Measurements from ENCODE around the gene VPS26C.

VPS26C gene

DNA sequence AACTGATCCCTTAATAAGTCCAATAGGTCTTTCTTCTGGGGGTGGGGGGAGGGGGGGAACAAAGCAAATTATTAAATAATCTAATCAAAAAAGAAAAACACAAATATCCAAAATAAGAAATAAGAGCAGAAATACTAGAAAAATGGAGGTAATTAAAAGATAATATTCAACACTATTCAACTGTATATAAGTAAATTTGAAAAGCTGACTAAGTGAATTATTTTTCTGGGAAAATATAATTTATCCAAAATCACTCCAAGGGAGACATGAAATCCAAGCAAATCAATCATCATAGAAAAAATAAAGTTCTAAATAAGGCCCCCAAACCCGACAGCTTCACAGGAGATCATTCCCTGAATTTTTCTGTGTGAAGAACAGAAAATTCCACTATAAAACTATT is 18.8 kb downstream of the VPS26C start:
- no peaks in the 10 kb centered on the region for H3K27me3 ChIP-seq (ENCODE audit: control insufficient read depth, insufficient read depth, low read length, poor library complexity, severe bottlenecking)
- no peak overlapping the region for H3K27ac ChIP-seq (ENCODE audit: insufficient read depth, low read depth, low read length, poor library complexity, severe bottlenecking)
- peaks cover 7% of the 10 kb centered on the region for H3K4me1 ChIP-seq (ENCODE audit: control insufficient read depth, insufficient read depth, low read length)
- WGBS, 2 experiments, result 89 to 90% methylated on average over 1 of the region's 1 CpG
- H3K4me3 ChIP-seq (ENCODE audit: insufficient read depth, low read depth, low read length), result no peak overlapping the region
- no peaks in the 10 kb centered on the region for H3K36me3 ChIP-seq (ENCODE audit: control insufficient read depth, insufficient read depth, low read length)
- H3K9me3 ChIP-seq (ENCODE audit: control insufficient read depth, low read length), result no peaks in the 10 kb centered on the region

DNA sequence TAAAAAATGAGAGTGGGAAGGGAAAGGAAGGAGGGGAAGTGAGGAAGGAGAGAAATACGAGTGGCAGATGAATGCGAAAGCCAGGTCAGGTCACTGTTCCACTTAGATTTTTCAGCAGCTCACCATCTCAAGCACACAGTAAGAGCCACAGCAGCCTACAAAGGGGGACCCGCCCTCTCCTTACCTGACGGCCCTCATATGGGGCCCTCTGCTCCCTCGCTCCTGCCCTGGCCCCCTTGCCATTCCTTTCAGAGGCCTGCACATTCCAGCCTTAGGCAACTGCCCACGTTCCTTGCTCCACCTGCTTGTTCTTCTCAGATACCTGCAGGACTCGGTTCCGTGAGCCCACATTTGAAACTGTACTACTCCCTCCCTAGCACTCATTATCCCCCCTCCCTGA is 22.0 kb downstream of the VPS26C start:
- Histone ChIP-seq H3K27ac (ENCODE audit: insufficient read depth, low read depth, low read length, poor library complexity, severe bottlenecking) (no peak overlapping the region), H3K4me3 (ENCODE audit: insufficient read depth, low read depth, low read length) (no peak overlapping the region), H3K9me3 (ENCODE audit: control insufficient read depth, low read length) (no peaks in the 10 kb centered on the region), H3K4me1 (ENCODE audit: control insufficient read depth, insufficient read depth, low read length) (peaks cover 7% of the 10 kb centered on the region), H3K27me3 (ENCODE audit: control insufficient read depth, insufficient read depth, low read length, poor library complexity, severe bottlenecking) (no peaks in the 10 kb centered on the region), H3K36me3 (ENCODE audit: control insufficient read depth, insufficient read depth, low read length) (no peaks in the 10 kb centered on the region)
- 68 to 71% methylated on average over 8 of the region's 8 CpGs for WGBS, 2 experiments

DNA sequence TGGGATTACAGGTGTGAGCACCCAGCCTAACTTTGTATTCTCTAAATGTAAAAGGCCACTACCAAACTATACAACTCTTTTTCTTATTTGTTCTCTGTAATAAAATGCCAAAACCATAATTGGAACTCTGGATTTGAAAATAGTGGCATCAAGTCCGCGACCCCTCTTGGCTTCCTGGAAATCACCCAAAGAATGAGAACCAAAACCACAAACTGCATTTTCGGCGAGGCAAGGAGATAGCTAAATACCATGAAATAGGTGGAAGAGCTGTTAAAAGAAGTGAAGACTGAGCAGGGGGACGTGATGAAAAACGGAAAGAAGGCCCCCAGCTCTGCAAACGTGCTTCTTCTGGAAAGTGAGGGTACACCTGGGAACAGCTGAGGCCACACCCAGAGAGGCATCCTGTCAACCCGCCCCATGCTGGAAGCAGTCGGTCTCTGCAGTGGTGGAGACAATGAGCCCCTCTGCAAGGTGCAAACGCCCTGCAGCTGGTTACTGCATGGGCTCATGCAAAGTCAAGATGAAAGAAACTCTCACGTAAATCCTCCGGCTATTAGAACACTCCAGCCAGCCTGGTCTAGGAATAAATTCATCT is 22.5 kb downstream of the VPS26C start:
- Histone ChIP-seq H3K4me1 (ENCODE audit: control insufficient read depth, insufficient read depth, low read length) (peaks cover 7% of the 10 kb centered on the region), H3K27ac (ENCODE audit: insufficient read depth, low read depth, low read length, poor library complexity, severe bottlenecking) (no peak overlapping the region), H3K4me3 (ENCODE audit: insufficient read depth, low read depth, low read length) (no peak overlapping the region), H3K36me3 (ENCODE audit: control insufficient read depth, insufficient read depth, low read length) (no peaks in the 10 kb centered on the region), H3K27me3 (ENCODE audit: control insufficient read depth, insufficient read depth, low read length, poor library complexity, severe bottlenecking) (no peaks in the 10 kb centered on the region), H3K9me3 (ENCODE audit: control insufficient read depth, low read length) (no peaks in the 10 kb centered on the region)
- WGBS, 2 experiments, result 71 to 76% methylated on average over 12 of the region's 12 CpGs

- H3K27ac ChIP-seq (ENCODE audit: insufficient read depth, low read depth, low read length, poor library complexity, severe bottlenecking), result no peak overlapping the region
- peaks cover 7% of the 10 kb centered on the region for H3K4me1 ChIP-seq (ENCODE audit: control insufficient read depth, insufficient read depth, low read length)
- WGBS, 2 experiments, result 93 to 97% methylated on average over 6 of the region's 6 CpGs
- H3K36me3 ChIP-seq (ENCODE audit: control insufficient read depth, insufficient read depth, low read length), result peaks cover under 1% of the 10 kb centered on the region
- no peak overlapping the region for H3K4me3 ChIP-seq (ENCODE audit: insufficient read depth, low read depth, low read length)
- H3K27me3 ChIP-seq (ENCODE audit: control insufficient read depth, insufficient read depth, low read length, poor library complexity, severe bottlenecking), result no peaks in the 10 kb centered on the region
- H3K9me3 ChIP-seq (ENCODE audit: control insufficient read depth, low read length), result no peaks in the 10 kb centered on the region
These were observed 23.2 kb downstream of the VPS26C start for GRCh38 chr21:37243961-37244360.

GRCh38 chr21:37241426-37241825 is 25.7 kb downstream of the VPS26C start:
- H3K27me3 ChIP-seq (ENCODE audit: control insufficient read depth, insufficient read depth, low read length, poor library complexity, severe bottlenecking), result no peaks in the 10 kb centered on the region
- peaks cover 7% of the 10 kb centered on the region for H3K4me1 ChIP-seq (ENCODE audit: control insufficient read depth, insufficient read depth, low read length)
- no peak overlapping the region for H3K27ac ChIP-seq (ENCODE audit: insufficient read depth, low read depth, low read length, poor library complexity, severe bottlenecking)
- H3K36me3 ChIP-seq (ENCODE audit: control insufficient read depth, insufficient read depth, low read length), result peaks cover 6% of the 10 kb centered on the region
- H3K9me3 ChIP-seq (ENCODE audit: control insufficient read depth, low read length), result no peaks in the 10 kb centered on the region
- 84 to 90% methylated on average over 7 of the region's 7 CpGs for WGBS, 2 experiments
- H3K4me3 ChIP-seq (ENCODE audit: insufficient read depth, low read depth, low read length), result no peak overlapping the region

DNA sequence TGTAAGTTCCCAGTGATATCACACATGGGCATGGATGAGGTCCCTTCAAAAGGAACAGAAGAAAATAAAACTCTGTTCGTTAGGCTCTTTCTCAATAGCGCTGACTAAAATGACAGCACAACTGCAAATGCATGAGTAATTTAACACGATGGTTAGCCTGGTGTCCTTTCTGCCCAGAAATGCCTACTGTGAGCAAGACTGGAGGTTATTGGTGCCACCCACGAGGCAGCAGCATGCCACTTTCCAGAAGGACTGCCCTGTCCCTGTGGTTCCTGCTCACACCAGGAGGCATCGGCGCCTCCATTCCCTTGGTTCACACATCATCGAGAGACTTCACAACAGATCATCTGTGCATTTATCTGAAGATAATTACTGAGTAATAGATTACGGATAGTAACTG is 26.2 kb downstream of the VPS26C start:
- no peak overlapping the region for H3K4me3 ChIP-seq (ENCODE audit: insufficient read depth, low read depth, low read length)
- H3K27me3 ChIP-seq (ENCODE audit: control insufficient read depth, insufficient read depth, low read length, poor library complexity, severe bottlenecking), result no peaks in the 10 kb centered on the region
- H3K4me1 ChIP-seq (ENCODE audit: control insufficient read depth, insufficient read depth, low read length), result peaks cover 7% of the 10 kb centered on the region
- peaks cover 6% of the 10 kb centered on the region for H3K36me3 ChIP-seq (ENCODE audit: control insufficient read depth, insufficient read depth, low read length)
- H3K27ac ChIP-seq (ENCODE audit: insufficient read depth, low read depth, low read length, poor library complexity, severe bottlenecking), result no peak overlapping the region
- no peaks in the 10 kb centered on the region for H3K9me3 ChIP-seq (ENCODE audit: control insufficient read depth, low read length)
- WGBS, 2 experiments, result 88 to 91% methylated on average over 8 of the region's 8 CpGs

- no peaks in the 10 kb centered on the region for H3K9me3 ChIP-seq (ENCODE audit: control insufficient read depth, low read length)
- no peak overlapping the region for H3K27ac ChIP-seq (ENCODE audit: insufficient read depth, low read depth, low read length, poor library complexity, severe bottlenecking)
- H3K27me3 ChIP-seq (ENCODE audit: control insufficient read depth, insufficient read depth, low read length, poor library complexity, severe bottlenecking), result no peaks in the 10 kb centered on the region
- peaks cover 6% of the 10 kb centered on the region for H3K36me3 ChIP-seq (ENCODE audit: control insufficient read depth, insufficient read depth, low read length)
- H3K4me1 ChIP-seq (ENCODE audit: control insufficient read depth, insufficient read depth, low read length), result no peaks in the 10 kb centered on the region
- 91 to 96% methylated on average over 4 of the region's 4 CpGs for WGBS, 2 experiments
- no peak overlapping the region for H3K4me3 ChIP-seq (ENCODE audit: insufficient read depth, low read depth, low read length)
These were observed 29.4 kb downstream of the VPS26C start for GRCh38 chr21:37237764-37238163.

DNA sequence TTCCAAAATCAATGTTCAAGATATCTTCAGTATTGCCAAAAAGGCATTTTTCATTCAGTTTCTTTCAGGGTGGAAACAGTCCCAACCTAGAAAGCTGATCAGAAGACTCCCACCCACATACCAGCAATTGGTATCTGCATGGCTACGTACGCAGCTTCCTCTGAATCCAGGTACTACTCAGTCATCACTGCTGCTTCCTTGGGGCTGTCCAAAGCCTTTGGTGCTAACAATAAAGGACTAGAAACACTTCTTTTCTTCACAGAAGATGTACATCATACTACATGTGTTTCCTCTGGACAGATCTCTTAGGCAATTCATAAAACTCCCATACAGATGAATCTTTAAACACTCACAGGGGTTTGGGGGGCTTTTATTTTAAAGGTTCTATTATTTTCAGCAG is 29.8 kb downstream of the VPS26C start:
- Histone ChIP-seq H3K27me3 (ENCODE audit: control insufficient read depth, insufficient read depth, low read length, poor library complexity, severe bottlenecking) (no peaks in the 10 kb centered on the region), H3K4me3 (ENCODE audit: insufficient read depth, low read depth, low read length) (no peak overlapping the region), H3K4me1 (ENCODE audit: control insufficient read depth, insufficient read depth, low read length) (no peaks in the 10 kb centered on the region), H3K9me3 (ENCODE audit: control insufficient read depth, low read length) (no peaks in the 10 kb centered on the region), H3K36me3 (ENCODE audit: control insufficient read depth, insufficient read depth, low read length) (peaks cover 6% of the 10 kb centered on the region), H3K27ac (ENCODE audit: insufficient read depth, low read depth, low read length, poor library complexity, severe bottlenecking) (no peak overlapping the region)
- WGBS, 2 experiments, result 93 to 98% methylated on average over 2 of the region's 2 CpGs

DNA sequence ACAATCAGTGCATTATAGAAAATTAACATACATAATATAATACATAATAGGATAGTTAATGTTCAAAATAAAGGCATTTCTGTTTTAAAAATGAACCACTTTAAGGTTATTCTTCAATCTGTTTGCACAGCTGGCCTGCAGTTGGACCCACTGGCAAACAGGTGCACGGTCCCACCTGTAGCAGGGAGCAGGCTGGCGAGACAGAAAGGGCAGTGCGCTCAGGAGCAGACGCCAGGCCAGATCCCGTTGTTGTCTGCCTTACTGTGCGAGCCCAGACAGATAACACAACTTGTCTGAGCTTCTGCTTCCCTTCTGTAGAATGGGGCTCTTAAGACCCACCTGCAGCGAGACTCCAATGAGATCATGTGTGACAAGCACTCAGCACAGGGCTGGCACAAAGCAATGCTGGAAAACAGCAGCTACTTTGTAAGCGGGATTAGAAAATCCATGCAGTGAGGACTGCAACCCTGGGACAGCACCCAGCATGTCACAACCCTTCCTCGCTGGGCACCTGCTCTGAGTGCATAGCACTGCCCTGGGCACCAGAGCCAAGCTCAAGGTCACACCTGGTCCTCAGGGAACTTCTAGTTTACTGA is 33.5 kb downstream of the VPS26C start:
- 96% methylated on average over 9 of the region's 9 CpGs for WGBS, 2 experiments
- peaks cover 4% of the 10 kb centered on the region for H3K36me3 ChIP-seq (ENCODE audit: control insufficient read depth, insufficient read depth, low read length)

DNA sequence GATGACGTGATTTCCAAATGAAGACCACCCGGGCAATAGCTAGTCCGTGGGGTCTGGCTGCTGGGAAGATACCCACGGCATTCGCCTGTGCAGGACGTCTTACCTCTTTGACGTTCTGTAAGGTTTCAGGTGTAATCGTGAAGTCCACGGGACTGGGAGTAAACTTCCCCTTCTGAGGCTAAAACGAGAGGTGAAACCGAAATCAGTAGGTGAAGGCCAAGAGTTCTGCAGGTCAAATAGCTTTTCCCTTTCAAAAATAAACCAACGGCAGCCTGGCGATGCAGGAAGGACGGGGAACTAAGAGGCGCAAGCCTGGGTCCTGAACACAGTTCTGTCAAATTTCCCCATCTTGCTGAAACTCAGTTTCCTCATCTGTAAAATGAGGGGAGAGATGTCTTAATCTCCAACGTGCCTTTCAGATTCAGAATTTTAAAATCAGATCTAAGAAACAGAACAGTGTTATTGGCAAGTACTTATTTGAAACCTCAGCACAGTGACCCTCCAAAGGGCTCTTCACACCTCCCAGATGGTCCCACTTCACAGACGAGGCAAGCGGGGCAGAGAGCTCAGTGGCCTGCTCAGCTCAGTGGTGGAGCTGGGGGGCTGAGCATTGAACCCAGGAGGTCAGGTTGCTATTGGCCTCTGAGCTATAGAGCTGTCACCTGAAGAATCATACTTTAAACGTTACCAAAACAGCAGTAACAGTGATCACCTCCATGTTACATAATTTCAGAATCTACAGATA is 34.7 kb downstream of the VPS26C start:
- H3K4me3 ChIP-seq (ENCODE audit: insufficient read depth, low read depth, low read length), result no peak overlapping the region
- no peaks in the 10 kb centered on the region for H3K4me1 ChIP-seq (ENCODE audit: control insufficient read depth, insufficient read depth, low read length)
- peaks cover 12% of the 10 kb centered on the region for H3K36me3 ChIP-seq (ENCODE audit: control insufficient read depth, insufficient read depth, low read length)
- no peaks in the 10 kb centered on the region for H3K27me3 ChIP-seq (ENCODE audit: control insufficient read depth, insufficient read depth, low read length, poor library complexity, severe bottlenecking)
- no peaks in the 10 kb centered on the region for H3K9me3 ChIP-seq (ENCODE audit: control insufficient read depth, low read length)
- no peak overlapping the region for H3K27ac ChIP-seq (ENCODE audit: insufficient read depth, low read depth, low read length, poor library complexity, severe bottlenecking)
- WGBS, 2 experiments, result 95% methylated on average over 19 of the region's 19 CpGs

More for the DNA sequence above, 33.5 kb downstream of the VPS26C start:
- Histone ChIP-seq H3K9me3 (ENCODE audit: control insufficient read depth, low read length) (no peaks in the 10 kb centered on the region), H3K4me3 (ENCODE audit: insufficient read depth, low read depth, low read length) (no peak overlapping the region), H3K27ac (ENCODE audit: insufficient read depth, low read depth, low read length, poor library complexity, severe bottlenecking) (no peak overlapping the region), H3K4me1 (ENCODE audit: control insufficient read depth, insufficient read depth, low read length) (no peaks in the 10 kb centered on the region), H3K27me3 (ENCODE audit: control insufficient read depth, insufficient read depth, low read length, poor library complexity, severe bottlenecking) (no peaks in the 10 kb centered on the region)

All from ectodermal cell (in vitro differentiated cells).